Activated naive CD8-positive, alpha-beta T cell (primary cell): ENCODE data around the gene EMSY.
A peak's percentile ranks its signal among the peaks of the same experiment; 100 is the strongest.

Experiments used
- H3K27ac Mint-ChIP-seq: one replicate; pipeline ENCODE4 v1.8.0; 2021; ENCODE audit warnings: mixed read lengths
- H3K27me3 Mint-ChIP-seq: one replicate; pipeline ENCODE4 v1.8.0; 2021; ENCODE audit warnings: mixed read lengths
- H3K36me3 Mint-ChIP-seq: one replicate; pipeline ENCODE4 v1.8.0; 2021; ENCODE audit warnings: mixed read lengths
- H3K4me1 Mint-ChIP-seq: one replicate; pipeline ENCODE4 v1.8.0; 2021; ENCODE audit warnings: low read depth, mixed read lengths
- H3K4me3 Mint-ChIP-seq: one replicate; pipeline ENCODE4 v1.8.0; 2021; ENCODE audit warnings: mild to moderate bottlenecking, mixed read lengths
- H3K9me3 Mint-ChIP-seq: one replicate; pipeline ENCODE4 v1.8.0; 2021; ENCODE audit warnings: low read depth, mixed read lengths

EMSY gene

DNA sequence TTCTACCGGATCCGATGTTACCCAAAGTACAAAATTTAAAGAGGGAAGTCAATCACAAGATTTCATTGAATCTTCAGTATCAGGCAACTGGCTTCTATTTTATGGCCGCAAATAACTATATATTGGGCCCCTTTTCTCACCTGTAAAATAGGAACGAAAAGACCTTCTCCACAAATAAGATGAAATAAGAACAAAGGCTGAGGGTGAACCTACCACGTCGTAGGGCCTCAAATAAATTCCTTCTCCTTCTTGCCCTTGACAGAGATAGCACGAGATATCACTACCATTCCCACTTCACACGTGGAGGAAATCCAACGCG, 794 bp upstream of the EMSY start:
- Mint-ChIP-seq H3K4me3 (peak overlapping the region; percentile 93), H3K27ac (peak overlapping the region; percentile 98)

DNA sequence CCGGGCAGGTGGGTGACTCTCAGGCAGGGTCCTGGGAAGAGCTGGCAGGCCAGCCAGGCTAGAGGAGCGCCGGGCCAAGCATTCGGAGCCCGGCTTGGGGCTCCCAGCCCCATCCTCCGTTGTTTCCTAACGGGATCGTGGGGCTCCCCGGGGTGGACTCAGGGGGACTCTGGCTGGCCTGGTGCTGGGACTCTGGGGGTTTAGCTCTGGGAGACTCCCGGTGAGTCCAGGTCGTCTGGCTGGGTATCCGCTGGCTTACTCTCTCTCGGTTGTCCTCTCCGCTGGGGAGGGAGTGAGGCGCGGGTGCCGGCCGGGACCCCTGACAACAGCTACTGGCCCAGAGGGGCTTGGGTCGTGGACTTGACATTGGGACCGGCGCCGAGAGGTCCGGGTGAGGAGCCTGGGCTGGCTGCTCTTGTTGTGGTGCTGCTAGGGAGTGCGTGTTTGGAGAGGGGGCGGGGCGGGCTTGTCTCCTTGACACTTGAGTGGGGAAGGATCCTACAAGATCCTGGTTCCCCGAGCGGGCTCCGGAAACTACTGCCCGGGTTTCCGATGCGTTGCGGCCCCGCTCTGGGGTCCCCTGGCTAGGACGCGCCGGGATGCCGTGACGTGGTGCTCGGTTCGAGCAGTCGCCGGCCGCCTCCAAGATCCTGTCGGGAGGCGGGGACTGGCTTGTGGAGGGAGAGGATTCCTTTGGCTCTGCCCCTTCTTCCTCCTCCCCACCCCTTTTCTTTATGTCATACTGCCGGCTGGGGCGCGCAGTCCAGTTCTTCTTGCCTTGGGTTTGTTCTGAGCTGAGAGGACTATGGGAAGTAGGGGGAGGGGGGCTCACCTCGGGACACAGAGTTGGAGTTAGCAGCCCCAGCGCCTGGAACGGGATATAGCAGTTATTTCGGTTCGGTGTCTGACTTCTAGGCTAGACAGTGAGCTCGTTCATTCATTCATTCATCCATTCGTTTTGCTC, 585 bp downstream of the EMSY start:
- H3K9me3 Mint-ChIP-seq: no peaks in the 10 kb centered on the region
- H3K4me1 Mint-ChIP-seq: peaks cover 35% of the 10 kb centered on the region
- peaks cover 2% of the 10 kb centered on the region for H3K36me3 Mint-ChIP-seq

More for the DNA sequence above, 794 bp upstream of the EMSY start:
- Mint-ChIP-seq H3K9me3 (no peaks in the 10 kb centered on the region), H3K36me3 (no peaks in the 10 kb centered on the region), H3K27me3 (no peaks in the 10 kb centered on the region), H3K4me1 (peaks cover 30% of the 10 kb centered on the region)

DNA sequence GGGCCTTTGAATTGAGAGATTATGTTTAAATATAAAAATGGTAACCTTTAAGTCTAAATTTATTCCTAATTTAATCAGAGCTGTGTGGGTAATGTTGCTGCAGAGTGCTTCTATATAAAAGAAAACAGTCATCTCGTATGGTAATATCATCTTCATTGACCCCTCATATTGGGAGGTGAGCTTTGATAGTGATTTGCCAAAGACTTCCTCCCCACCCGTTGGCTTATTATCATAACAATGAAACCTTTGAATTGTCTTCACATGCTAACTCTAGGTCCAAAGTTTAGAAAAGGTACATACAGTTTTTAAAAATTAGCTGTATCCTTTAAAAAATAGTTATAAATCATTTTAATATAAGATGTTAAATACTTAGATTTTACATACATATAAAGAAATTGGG, 3.7 kb downstream of the EMSY start:
- Mint-ChIP-seq H3K4me1 (peaks cover 36% of the 10 kb centered on the region), H3K36me3 (peaks cover 11% of the 10 kb centered on the region), H3K9me3 (no peaks in the 10 kb centered on the region)

More for the DNA sequence above, 585 bp downstream of the EMSY start:
- H3K27me3 Mint-ChIP-seq: no peaks in the 10 kb centered on the region
- peak overlapping the region; percentile 93 for H3K4me3 Mint-ChIP-seq
- peak overlapping the region; percentile 98 for H3K27ac Mint-ChIP-seq

DNA sequence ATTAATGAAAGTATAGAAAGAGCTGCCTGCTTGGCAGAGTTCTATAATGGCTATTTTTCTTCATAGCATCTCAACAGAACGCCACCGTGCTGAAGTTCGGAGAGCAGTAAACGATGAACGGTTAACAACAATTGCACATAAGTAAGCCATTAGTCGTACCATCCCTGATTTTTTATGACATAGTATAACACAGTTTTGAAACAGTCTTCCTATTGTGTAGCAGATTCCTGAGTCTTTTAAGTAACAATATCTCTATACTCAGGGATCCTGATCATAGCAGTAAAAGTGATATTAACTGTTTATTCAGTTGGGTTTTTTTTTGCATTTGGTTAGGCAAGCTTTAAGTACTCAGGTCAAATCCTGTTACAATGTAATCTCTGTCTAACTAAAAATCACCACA, 8.4 kb downstream of the EMSY start:
- no peaks in the 10 kb centered on the region for H3K27me3 Mint-ChIP-seq
- H3K27ac Mint-ChIP-seq: no peak overlapping the region
- no peak overlapping the region for H3K4me3 Mint-ChIP-seq
- peaks cover 11% of the 10 kb centered on the region for H3K36me3 Mint-ChIP-seq
- peaks cover 17% of the 10 kb centered on the region for H3K4me1 Mint-ChIP-seq
- H3K9me3 Mint-ChIP-seq: no peaks in the 10 kb centered on the region

More for the DNA sequence above, 3.7 kb downstream of the EMSY start:
- no peaks in the 10 kb centered on the region for H3K27me3 Mint-ChIP-seq
- H3K27ac Mint-ChIP-seq: no peak overlapping the region
- no peak overlapping the region for H3K4me3 Mint-ChIP-seq

- Mint-ChIP-seq H3K9me3 (no peaks in the 10 kb centered on the region), H3K4me3 (no peak overlapping the region), H3K36me3 (peaks cover 8% of the 10 kb centered on the region), H3K27me3 (no peaks in the 10 kb centered on the region), H3K4me1 (peaks cover 10% of the 10 kb centered on the region), H3K27ac (no peak overlapping the region)
Measured at GRCh38 chr11:76455331-76455730, 10.5 kb downstream of the EMSY start.

DNA sequence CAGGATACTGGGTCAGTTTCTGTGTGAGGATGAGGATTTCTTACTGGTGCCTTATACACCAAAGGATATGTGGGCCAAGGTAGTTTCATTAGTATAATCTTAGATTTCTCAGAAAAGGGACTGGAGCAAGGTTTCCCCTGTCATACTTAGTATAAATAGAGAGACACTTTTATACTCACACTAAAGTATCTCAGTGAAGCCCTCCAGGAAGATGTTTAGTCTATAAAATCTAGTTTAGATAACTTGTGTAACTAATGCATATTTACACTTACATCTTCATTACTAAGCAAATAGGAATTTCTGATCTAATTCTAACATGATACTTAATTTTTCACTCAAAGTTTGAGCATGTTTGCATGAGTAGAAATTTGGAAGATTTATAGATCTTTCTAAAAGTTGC, 11.1 kb downstream of the EMSY start:
- Mint-ChIP-seq H3K27ac (no peak overlapping the region), H3K4me1 (peaks cover 8% of the 10 kb centered on the region)

DNA sequence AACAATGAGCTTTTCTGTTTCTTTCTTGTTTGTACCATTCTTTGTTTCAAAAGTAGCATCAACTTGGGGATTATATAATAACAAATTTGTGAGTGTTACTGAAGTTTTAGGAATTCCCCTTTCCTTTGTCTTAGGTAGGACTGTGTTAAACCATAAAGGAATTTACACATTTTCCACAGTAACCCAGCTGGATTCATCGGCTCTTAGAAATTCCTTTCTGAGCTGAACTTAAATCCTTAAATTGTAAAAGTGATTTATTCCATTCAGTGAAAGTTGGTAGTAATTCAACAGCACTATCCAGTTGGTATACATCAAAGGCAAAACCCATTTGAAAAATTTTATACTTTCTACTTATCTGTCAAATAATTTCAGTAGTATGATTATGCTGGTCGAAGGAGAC, 11.8 kb downstream of the EMSY start:
- Mint-ChIP-seq H3K9me3 (no peaks in the 10 kb centered on the region), H3K27ac (no peak overlapping the region), H3K36me3 (peaks cover 8% of the 10 kb centered on the region), H3K4me1 (peaks cover 5% of the 10 kb centered on the region), H3K27me3 (no peaks in the 10 kb centered on the region), H3K4me3 (no peak overlapping the region)

More for the DNA sequence above, 11.1 kb downstream of the EMSY start:
- Mint-ChIP-seq H3K36me3 (peaks cover 8% of the 10 kb centered on the region), H3K27me3 (no peaks in the 10 kb centered on the region), H3K4me3 (no peak overlapping the region), H3K9me3 (no peaks in the 10 kb centered on the region)

GRCh38 chr11:76459299-76459698, 14.5 kb downstream of the EMSY start:
- Mint-ChIP-seq H3K36me3 (peaks cover 5% of the 10 kb centered on the region), H3K4me3 (no peak overlapping the region), H3K9me3 (no peaks in the 10 kb centered on the region), H3K4me1 (peaks cover 4% of the 10 kb centered on the region), H3K27ac (no peak overlapping the region), H3K27me3 (no peaks in the 10 kb centered on the region)

- Mint-ChIP-seq H3K27me3 (no peaks in the 10 kb centered on the region), H3K9me3 (no peaks in the 10 kb centered on the region), H3K36me3 (peaks cover 5% of the 10 kb centered on the region), H3K4me1 (peaks cover 4% of the 10 kb centered on the region), H3K27ac (no peak overlapping the region), H3K4me3 (no peak overlapping the region)
Measured at GRCh38 chr11:76459846-76460245, 15.0 kb downstream of the EMSY start.

- no peak overlapping the region for H3K27ac Mint-ChIP-seq
- H3K9me3 Mint-ChIP-seq: no peaks in the 10 kb centered on the region
- H3K4me3 Mint-ChIP-seq: no peak overlapping the region
- H3K36me3 Mint-ChIP-seq: peaks cover 11% of the 10 kb centered on the region
- no peaks in the 10 kb centered on the region for H3K27me3 Mint-ChIP-seq
- peaks cover 5% of the 10 kb centered on the region for H3K4me1 Mint-ChIP-seq
Measured at GRCh38 chr11:76462317-76462716, 17.5 kb downstream of the EMSY start.

GRCh38 chr11:76465701-76466100, 20.9 kb downstream of the EMSY start:
- Mint-ChIP-seq H3K27ac (no peak overlapping the region), H3K27me3 (no peaks in the 10 kb centered on the region), H3K4me1 (peaks cover 5% of the 10 kb centered on the region), H3K9me3 (no peaks in the 10 kb centered on the region), H3K36me3 (peaks cover 12% of the 10 kb centered on the region), H3K4me3 (no peak overlapping the region)

- peaks cover 7% of the 10 kb centered on the region for H3K4me1 Mint-ChIP-seq
- H3K27ac Mint-ChIP-seq: no peak overlapping the region
- H3K27me3 Mint-ChIP-seq: no peaks in the 10 kb centered on the region
- peaks cover 17% of the 10 kb centered on the region for H3K36me3 Mint-ChIP-seq
- H3K4me3 Mint-ChIP-seq: no peak overlapping the region
- no peaks in the 10 kb centered on the region for H3K9me3 Mint-ChIP-seq
Measured at GRCh38 chr11:76466666-76467065, 21.8 kb downstream of the EMSY start.

GRCh38 chr11:76469141-76469540, 24.3 kb downstream of the EMSY start:
- no peaks in the 10 kb centered on the region for H3K27me3 Mint-ChIP-seq

GRCh38 chr11:76471382-76471781, 26.6 kb downstream of the EMSY start:
- Mint-ChIP-seq H3K4me3 (no peak overlapping the region), H3K4me1 (peaks cover 5% of the 10 kb centered on the region), H3K36me3 (peaks cover 21% of the 10 kb centered on the region), H3K9me3 (no peaks in the 10 kb centered on the region), H3K27ac (no peak overlapping the region), H3K27me3 (no peaks in the 10 kb centered on the region)

More at GRCh38 chr11:76469141-76469540, 24.3 kb downstream of the EMSY start:
- H3K36me3 Mint-ChIP-seq: peaks cover 21% of the 10 kb centered on the region
- no peaks in the 10 kb centered on the region for H3K9me3 Mint-ChIP-seq
- no peak overlapping the region for H3K27ac Mint-ChIP-seq
- peaks cover 3% of the 10 kb centered on the region for H3K4me1 Mint-ChIP-seq
- no peak overlapping the region for H3K4me3 Mint-ChIP-seq

- Mint-ChIP-seq H3K27ac (no peak overlapping the region), H3K27me3 (no peaks in the 10 kb centered on the region), H3K4me3 (no peak overlapping the region), H3K9me3 (peaks cover 12% of the 10 kb centered on the region), H3K4me1 (peaks cover 13% of the 10 kb centered on the region), H3K36me3 (peaks cover 28% of the 10 kb centered on the region)
Measured at GRCh38 chr11:76480241-76480640, 35.4 kb downstream of the EMSY start.

DNA sequence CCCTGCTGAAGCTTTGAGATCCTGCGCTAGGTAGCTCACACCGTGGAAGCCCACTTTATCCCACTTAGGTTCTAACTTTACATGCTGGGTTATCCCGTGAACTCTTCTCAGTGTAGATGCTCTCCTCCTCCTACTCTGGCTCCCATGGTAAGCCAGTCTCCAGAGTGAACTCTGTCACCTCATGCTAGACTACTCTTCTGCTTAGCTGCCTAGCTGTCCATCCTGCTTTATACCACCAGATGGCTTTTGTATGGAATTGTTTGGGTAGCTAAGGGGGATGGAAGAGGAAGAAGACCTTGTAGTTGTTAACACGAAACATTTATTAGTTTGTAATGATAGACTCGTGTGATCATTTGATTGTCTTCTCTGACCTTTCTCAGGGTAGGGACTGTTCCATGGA, 46.8 kb downstream of the EMSY start:
- Mint-ChIP-seq H3K4me3 (no peak overlapping the region), H3K4me1 (peaks cover 9% of the 10 kb centered on the region), H3K9me3 (no peaks in the 10 kb centered on the region), H3K27me3 (no peaks in the 10 kb centered on the region), H3K27ac (no peak overlapping the region), H3K36me3 (peaks cover 11% of the 10 kb centered on the region)
